Stimulated activated CD4-positive, alpha-beta T cell treated with anti-CD3 and anti-CD28 coated beads, Interleukin-2, amount 100 ng/mL, for 4 hours (primary cell): Measurements from ENCODE around the gene ENOX2.

Source experiments
- DNase-seq: peaks from one replicate; pipeline ENCODE4 v3.0.0-alpha.2; 2020; ENCODE audit warnings: low read depth

Gene ENOX2

GRCh38 chrX:130879869-130880268 is 23.1 kb downstream of the ENOX2 start:
- no peak for DNase-seq

- DNase-seq, result no peak
Observed at GRCh38 chrX:130878350-130879341, 24.4 kb downstream of the ENOX2 start.

GRCh38 chrX:130877892-130878341 is 25.1 kb downstream of the ENOX2 start:
- no peak for DNase-seq

GRCh38 chrX:130876226-130876625 is 26.8 kb downstream of the ENOX2 start:
- DNase-seq, result no peak

GRCh38 chrX:130874751-130875150 is 28.3 kb downstream of the ENOX2 start:
- DNase-seq, result no peak

GRCh38 chrX:130869239-130869638 is 33.8 kb downstream of the ENOX2 start:
- no peak for DNase-seq

GRCh38 chrX:130861462-130861861 is 41.5 kb downstream of the ENOX2 start:
- DNase-seq, result no peak

GRCh38 chrX:130857207-130857606 is 45.8 kb downstream of the ENOX2 start:
- DNase-seq, result no peak

GRCh38 chrX:130851569-130851968 is 51.4 kb downstream of the ENOX2 start:
- DNase-seq, result no peak

- no peak for DNase-seq
Observed at GRCh38 chrX:130848763-130849162, 54.2 kb downstream of the ENOX2 start.

GRCh38 chrX:130846746-130847145 is 56.3 kb downstream of the ENOX2 start:
- no peak for DNase-seq

- no peak for DNase-seq
Observed at GRCh38 chrX:130841776-130842175, 61.2 kb downstream of the ENOX2 start.

GRCh38 chrX:130840345-130840744 is 62.7 kb downstream of the ENOX2 start:
- DNase-seq, result no peak

- no peak for DNase-seq
Observed at GRCh38 chrX:130836447-130836846, 66.6 kb downstream of the ENOX2 start.

GRCh38 chrX:130834830-130835229 is 68.2 kb downstream of the ENOX2 start:
- no peak for DNase-seq

GRCh38 chrX:130834149-130834548 is 68.9 kb downstream of the ENOX2 start:
- DNase-seq, result no peak

- no peak for DNase-seq
Observed at GRCh38 chrX:130831347-130831722, 71.7 kb downstream of the ENOX2 start.

- no peak for DNase-seq
Observed at GRCh38 chrX:130830599-130831346, 72.2 kb downstream of the ENOX2 start.

GRCh38 chrX:130829526-130830515 is 73.2 kb downstream of the ENOX2 start:
- DNase-seq, result no peak

- DNase-seq, result no peak
Observed at GRCh38 chrX:130828641-130829040, 74.4 kb downstream of the ENOX2 start.

GRCh38 chrX:130827648-130828047 is 75.4 kb downstream of the ENOX2 start:
- no peak for DNase-seq

- DNase-seq, result no peak
Observed at GRCh38 chrX:130826249-130826648, 76.8 kb downstream of the ENOX2 start.
